PC-3 (cell line): ENCODE results near the gene KIF1B.

Experiments used
- CTCF ChIP-seq: fragments of 300-600 bp; sonication (generic); conservative IDR thresholded peaks from 2 replicates; pipeline ENCODE4 v1.5.1; 2017; ENCODE audit warnings: antibody characterized with exemption, low read depth, mild to moderate bottlenecking, low read length
- EZH2 ChIP-seq: fragments of 300-600 bp; sonication (generic); IDR thresholded peaks from one replicate; pipeline ENCODE4 v1.6.1; 2017; ENCODE audit warnings: antibody characterized with exemption, mild to moderate bottlenecking, low read length; ENCODE audit not compliant: unreplicated experiment
- EZH2phosphoT487 ChIP-seq: fragments of 300-600 bp; sonication (generic); IDR thresholded peaks from 2 replicates; pipeline ENCODE4 v1.6.1; 2018; ENCODE audit warnings: mild to moderate bottlenecking, antibody characterized with exemption, low read length, borderline replicate concordance

- no peak for TF ChIP-seq EZH2
- TF ChIP-seq CTCF = no peak
- no peak for TF ChIP-seq EZH2phosphoT487
These were observed 18.1 kb upstream of the KIF1B start for GRCh38 chr1:10192263-10192662.
